HG03159 (cell line): ENCODE results near the gene KRT14.
"Not testable (repeated sequence)": the region's sequence is repeated elsewhere in the genome, so short reads cannot be mapped to it uniquely, and the experiment has no call there.

Source experiments
- ATAC-seq: cut with Tn5 transposase; IDR thresholded peaks from one replicate; pipeline ENCODE4 v1.9.1; 2021; ENCODE audit warnings: mild to moderate bottlenecking, moderate library complexity; ENCODE audit not compliant: unreplicated experiment

KRT14 gene

GRCh38 chr17:41623184-41623861, 36.6 kb upstream of the KRT14 start:
- ATAC-seq, result not testable (repeated sequence)

GRCh38 chr17:41622340-41623183, 35.9 kb upstream of the KRT14 start:
- ATAC-seq, result not testable (repeated sequence)

GRCh38 chr17:41621916-41622315, 35.2 kb upstream of the KRT14 start:
- no peak for ATAC-seq

- ATAC-seq, result not testable (repeated sequence)
Observed at GRCh38 chr17:41621435-41621817, 34.7 kb upstream of the KRT14 start.

- no peak for ATAC-seq
Observed at GRCh38 chr17:41620583-41621434, 34.1 kb upstream of the KRT14 start.

GRCh38 chr17:41619927-41620582, 33.4 kb upstream of the KRT14 start:
- not testable (repeated sequence) for ATAC-seq

- no peak for ATAC-seq
Observed at GRCh38 chr17:41619036-41619926, 32.6 kb upstream of the KRT14 start.

GRCh38 chr17:41618341-41619035, 31.8 kb upstream of the KRT14 start:
- ATAC-seq, result no peak

- ATAC-seq, result no peak
Observed at GRCh38 chr17:41617698-41618097, 31.0 kb upstream of the KRT14 start.

- ATAC-seq, result no peak
Observed at GRCh38 chr17:41617136-41617535, 30.4 kb upstream of the KRT14 start.

- ATAC-seq, result not testable (repeated sequence)
Observed at GRCh38 chr17:41616486-41616885, 29.8 kb upstream of the KRT14 start.

- ATAC-seq, result no peak
Observed at GRCh38 chr17:41615454-41615853, 28.8 kb upstream of the KRT14 start.

GRCh38 chr17:41614767-41615166, 28.1 kb upstream of the KRT14 start:
- ATAC-seq, result not testable (repeated sequence)

GRCh38 chr17:41614098-41614497, 27.4 kb upstream of the KRT14 start:
- no peak for ATAC-seq

GRCh38 chr17:41613277-41614082, 26.8 kb upstream of the KRT14 start:
- no peak for ATAC-seq

- ATAC-seq, result not testable (repeated sequence)
Observed at GRCh38 chr17:41612376-41613160, 25.9 kb upstream of the KRT14 start, which contains the start of gene KRT16. Gene KRT16, minus strand, starts transcription at chr17:41612767. Its CDS starts 79 bp downstream, at chr17:41612688.

- ATAC-seq, result no peak
Observed at GRCh38 chr17:41610965-41611640, 24.4 kb upstream of the KRT14 start.
